CD14-positive monocyte (primary cell): ENCODE data around the gene CMTM6. TPM values are rescaled to one million over a fixed set of nuclear protein-coding genes. Genes with fewer than 3 reads are reported as not detected.

Experiments used
- DNase-seq, 3 donors: peaks; one replicate each; pipeline ENCODE4 v3.0.0-alpha.2; 2011 to 2022
- H2AFZ ChIP-seq: 2 replicates; pipeline ENCODE4 v1.6.0; 2012; ENCODE audit warnings: mild to moderate bottlenecking, low read depth, low read length, inconsistent platforms; ENCODE audit not compliant: insufficient read depth, poor library complexity, severe bottlenecking
- H3K27ac ChIP-seq, 2 donors: 1 replicate in 1 of 2; 2 replicates in 1 of 2; pipeline ENCODE4 v1.5.1; 2012 to 2013; ENCODE audit warnings: low read length in 2 of 2, control low read depth in 1 of 2, inconsistent platforms in 1 of 2, low read depth in 1 of 2, mild to moderate bottlenecking in 1 of 2
- H3K27me3 ChIP-seq, 2 donors: one replicate each; pipeline versions ENCODE4 v1.6.0 to v1.6.1; 2011 to 2013; ENCODE audit warnings: low read length in 2 of 2; ENCODE audit not compliant: control insufficient read depth in 2 of 2, insufficient read depth in 2 of 2
- H3K36me3 ChIP-seq, 2 donors: replicated peaks in 1 of 2; 1 replicate in 1 of 2; 2 replicates in 1 of 2; pipeline versions ENCODE4 v1.5.1 to v1.6.1; 2012 to 2013; ENCODE audit warnings: low read length in 2 of 2, control low read depth in 1 of 2, inconsistent platforms in 1 of 2, mild to moderate bottlenecking in 1 of 2; ENCODE audit not compliant: insufficient read depth in 2 of 2, control insufficient read depth in 1 of 2
- H3K4me1 ChIP-seq, 2 donors: 1 replicate in 1 of 2; 2 replicates in 1 of 2; pipeline versions ENCODE4 v1.5.1 to v1.6.1; 2012 to 2013; ENCODE audit warnings: low read length in 2 of 2, control low read depth in 1 of 2, inconsistent platforms in 1 of 2, mild to moderate bottlenecking in 1 of 2, moderate library complexity in 1 of 2; ENCODE audit not compliant: insufficient read depth in 2 of 2, control insufficient read depth in 1 of 2
- H3K4me2 ChIP-seq: replicated peaks from 2 replicates; pipeline ENCODE3; 2012; ENCODE audit warnings: low read length, moderate library complexity, mild to moderate bottlenecking; ENCODE audit not compliant: poor library complexity, severe bottlenecking; ENCODE audit errors: extremely low read depth
- H3K4me3 ChIP-seq, 3 experiments: fragments of 200-600 bp in 1 of 3; sonication (generic) in 1 of 3; replicated peaks in 1 of 3; 1 replicate in 2 of 3; 2 replicates in 1 of 3; pipeline ENCODE4 v1.5.1; 2011 to 2013; ENCODE audit warnings: low read length in 3 of 3, mild to moderate bottlenecking in 3 of 3, control low read depth in 2 of 3, low read depth in 2 of 3, inconsistent platforms in 1 of 3, moderate library complexity in 1 of 3
- H3K79me2 ChIP-seq: 2 replicates; pipeline ENCODE4 v1.6.0; 2012; ENCODE audit warnings: mild to moderate bottlenecking, control low read depth, inconsistent platforms, low read length, moderate library complexity; ENCODE audit not compliant: insufficient read depth
- H3K9ac ChIP-seq: 2 replicates; pipeline ENCODE4 v1.6.0; 2017; ENCODE audit warnings: low read length, mild to moderate bottlenecking; ENCODE audit not compliant: insufficient read depth, poor library complexity, severe bottlenecking
- H3K9me3 ChIP-seq, 2 donors: replicated peaks in 1 of 2; 1 replicate in 1 of 2; 2 replicates in 1 of 2; pipeline versions ENCODE4 v1.5.1 to v1.6.1; 2012 to 2013; ENCODE audit warnings: low read length in 2 of 2, control low read depth in 1 of 2; ENCODE audit not compliant: control insufficient read depth in 1 of 2, insufficient read depth in 1 of 2
- H4K20me1 ChIP-seq: 2 replicates; pipeline ENCODE4 v1.6.0; 2012; ENCODE audit warnings: mild to moderate bottlenecking, low read length, control low read depth, moderate library complexity; ENCODE audit not compliant: insufficient read depth
- H3K27ac Mint-ChIP-seq, 7 donors: one replicate each; pipeline ENCODE4 v1.8.0; 2020; ENCODE audit warnings: mild to moderate bottlenecking in 7 of 7, mixed read lengths in 7 of 7, moderate library complexity in 6 of 7, inconsistent platforms in 2 of 7
- H3K27me3 Mint-ChIP-seq, 3 donors: one replicate each; pipeline ENCODE4 v1.8.0; 2021 to 2022; ENCODE audit warnings: low read depth in 3 of 3, mild to moderate bottlenecking in 3 of 3, mixed read lengths in 3 of 3, moderate library complexity in 3 of 3, inconsistent platforms in 1 of 3
- H3K36me3 Mint-ChIP-seq, 2 donors: one replicate each; pipeline ENCODE4 v1.8.0; 2020; ENCODE audit warnings: mixed read lengths in 2 of 2, inconsistent platforms in 1 of 2, mild to moderate bottlenecking in 1 of 2
- H3K4me1 Mint-ChIP-seq: one replicate; pipeline ENCODE4 v1.8.0; 2020; ENCODE audit warnings: mild to moderate bottlenecking, mixed read lengths
- H3K4me3 Mint-ChIP-seq, 2 donors: one replicate each; pipeline ENCODE4 v1.8.0; 2020; ENCODE audit warnings: mild to moderate bottlenecking in 2 of 2, mixed read lengths in 2 of 2, moderate library complexity in 1 of 2
- H3K9me3 Mint-ChIP-seq, 7 donors: one replicate each; pipeline ENCODE4 v1.8.0; 2020 to 2022; ENCODE audit warnings: mixed read lengths in 7 of 7, mild to moderate bottlenecking in 6 of 7, moderate library complexity in 6 of 7, inconsistent platforms in 2 of 7
- CTCF ChIP-seq: fragments of 200-600 bp; IDR thresholded peaks from one replicate; pipeline ENCODE4 v1.8.0; 2022; ENCODE audit warnings: antibody characterized with exemption, mild to moderate bottlenecking
- WGBS: methylation state at CpG from one replicate; pipeline ENCODE4 v1.1.5; 2013; ENCODE audit warnings: missing lambda C conversion rate; ENCODE audit not compliant: insufficient coverage; 5-methylcytosine and 5-hydroxymethylcytosine counted together
- intact Hi-C, 2 donors: fragments of 100-400 bp; cut with micrococcal nuclease; formaldehyde crosslinking; loops; one replicate each; pipeline versions ENCODE4 v1.15.0 to v1.15.1; 2023
- polyA plus RNA-seq, 3 donors: library from polyadenylated mRNA; depleted of rRNA in 1 of 3; unstranded in 2 of 3; stranded (reverse) in 1 of 3; fragments of 300-500 nt in 2 of 3; fragments of >200 nt in 1 of 3; fragmentation: Illumina TruSeq in 2 of 3; gene quantifications; 1 replicate in 2 of 3; 2 replicates in 1 of 3; pipeline ENCODE4 v1.2.3, GENCODE V29; 2012 to 2021

CMTM6 gene
- polyA plus RNA-seq, 3 donors = 40.0 to 210 (median 190) TPM

GRCh38 chr3:32532434-32532833 is 29.8 kb upstream of the CMTM6 start:
- Mint-ChIP-seq H3K27ac (no peak overlapping the region), H3K36me3 (peaks cover 61 to 78% of the 10 kb centered on the region in 2 donors), H3K9me3 (no peaks in the 10 kb centered on the region), H3K4me1 (no peaks in the 10 kb centered on the region), H3K27me3 (no peaks in the 10 kb centered on the region), H3K4me3 (no peak overlapping the region)
- H3K4me1 ChIP-seq = no peaks in the 10 kb centered on the region
- no peaks in the 10 kb centered on the region for H3K79me2 ChIP-seq
- TF ChIP-seq CTCF = no peak
- H3K27ac ChIP-seq = no peak overlapping the region
- no peak for DNase-seq
- no peak overlapping the region for H3K9ac ChIP-seq
- H4K20me1 ChIP-seq = peaks cover 10% of the 10 kb centered on the region
- no peak overlapping the region for H3K4me3 ChIP-seq
- H3K27me3 ChIP-seq = no peaks in the 10 kb centered on the region
- no peak overlapping the region for H2AFZ ChIP-seq
- peaks cover 75 to 97% of the 10 kb centered on the region in 2 donors for H3K36me3 ChIP-seq
- H3K4me2 ChIP-seq = no peak overlapping the region
- intact Hi-C loops = no loop called here
- no CpG with 5 or more reads among the region's 1 CpG for WGBS
- no peaks in the 10 kb centered on the region for H3K9me3 ChIP-seq

- TF ChIP-seq CTCF = no peak
- Histone ChIP-seq H3K27ac (peak overlapping the region in 1 of 2 donors; percentile 5), H2AFZ (no peak overlapping the region), H3K27me3 (no peaks in the 10 kb centered on the region), H3K79me2 (no peaks in the 10 kb centered on the region), H3K9me3 (no peaks in the 10 kb centered on the region), H4K20me1 (peaks cover 10% of the 10 kb centered on the region), H3K4me3 (no peak overlapping the region), H3K4me2 (no peak overlapping the region), H3K36me3 (peaks cover 84 to 97% of the 10 kb centered on the region in 2 donors), H3K9ac (no peak overlapping the region), H3K4me1 (no peaks in the 10 kb centered on the region)
- H3K4me1 Mint-ChIP-seq = no peaks in the 10 kb centered on the region
- intact Hi-C loops = no loop called here
- H3K27me3 Mint-ChIP-seq = no peaks in the 10 kb centered on the region
- H3K27ac Mint-ChIP-seq = peak overlapping the region in 4 of 7 donors; percentile 0 to 73 (median 6)
- no peak overlapping the region for H3K4me3 Mint-ChIP-seq
- H3K9me3 Mint-ChIP-seq = no peaks in the 10 kb centered on the region
- DNase-seq = no peak
- peaks cover 66 to 80% of the 10 kb centered on the region in 2 donors for H3K36me3 Mint-ChIP-seq
Observed at GRCh38 chr3:32531010-32531647, 28.5 kb upstream of the CMTM6 start.
